SK-N-SH (cell line): ENCODE measurements around the gene RIC3. TPM values are rescaled to one million over a fixed set of nuclear protein-coding genes. Genes with fewer than 3 reads are reported as not detected.

Experiments used
- CTCF ChIA-PET: fragments of 300-600, 350-600 bp; formaldehyde crosslinking; extraction: SDS; loops from one replicate; lab custom pipeline; 2021; lab: Yijun Ruan, JAX
- POLR2A ChIA-PET: fragments of 350-600 bp; sonication (Branson Sonifier 250); formaldehyde crosslinking; extraction: SDS; loops from one replicate; lab custom pipeline; 2020; ENCODE audit warnings: antibody characterized with exemption, inconsistent platforms; lab: Yijun Ruan, JAX
- DNase-seq: peaks from one replicate; pipeline ENCODE4 v3.0.0; 2012
- H2AFZ ChIP-seq: fragments of 200-600 bp; sonication (generic); 2 replicates; pipeline ENCODE4 v1.8.1; 2016; ENCODE audit warnings: antibody characterized with exemption, mild to moderate bottlenecking, low read depth
- H3F3A ChIP-seq: fragments of 200-600 bp; sonication (generic); replicated peaks from 2 replicates; pipeline ENCODE3; 2016; ENCODE audit warnings: antibody characterized with exemption, mild to moderate bottlenecking; ENCODE audit not compliant: insufficient read depth
- H3K27ac ChIP-seq, 2 experiments: fragments of 200-500 bp in 1 of 2; fragments of 200-600 bp in 1 of 2; sonication (Bioruptor generic) in 1 of 2; sonication (generic), shearing (Covaris generic) in 1 of 2; 2 replicates each; pipeline versions ENCODE4 v1.5.1 to v1.6.1; 2014 to 2016; ENCODE audit warnings: low read depth in 2 of 2, inconsistent platforms in 1 of 2, low read length in 1 of 2, mild to moderate bottlenecking in 1 of 2, mixed read lengths in 1 of 2
- H3K27me3 ChIP-seq: fragments of 200-600 bp; sonication (generic), shearing (Covaris generic); 2 replicates; pipeline ENCODE4 v1.6.1; 2016; ENCODE audit warnings: mixed run types; ENCODE audit not compliant: insufficient read depth
- H3K36me3 ChIP-seq, 2 experiments: fragments of 200-500 bp in 1 of 2; fragments of 200-600 bp in 1 of 2; sonication (Bioruptor generic) in 1 of 2; sonication (generic) in 1 of 2; replicated peaks in 1 of 2; 2 replicates each; pipeline versions ENCODE3 to v1.5.1; 2014 to 2016; ENCODE audit warnings: low read length in 1 of 2, mild to moderate bottlenecking in 1 of 2; ENCODE audit not compliant: insufficient read depth in 2 of 2, control insufficient read depth in 1 of 2
- H3K4me1 ChIP-seq, 2 experiments: fragments of 200-500 bp in 1 of 2; fragments of 200-600 bp in 1 of 2; sonication (Bioruptor generic) in 1 of 2; sonication (generic), shearing (Covaris generic) in 1 of 2; 2 replicates each; pipeline versions ENCODE4 v1.5.1 to v1.6.1; 2014 to 2016; ENCODE audit warnings: low read depth in 1 of 2, low read length in 1 of 2, mixed run types in 1 of 2; ENCODE audit not compliant: insufficient read depth in 2 of 2, control insufficient read depth in 1 of 2
- H3K4me2 ChIP-seq: fragments of 200-600 bp; sonication (generic), shearing (Covaris generic); 2 replicates; pipeline ENCODE4 v1.6.1; 2017; ENCODE audit warnings: mixed run types
- H3K4me3 ChIP-seq, 2 experiments: fragments of 200-500 bp in 1 of 2; fragments of 200-600 bp in 1 of 2; sonication (Bioruptor generic) in 1 of 2; sonication (generic), shearing (Covaris generic) in 1 of 2; 2 replicates each; pipeline versions ENCODE4 v1.5.1 to v1.8.1; 2014 to 2016; ENCODE audit warnings: low read depth in 2 of 2, inconsistent platforms in 1 of 2, low read length in 1 of 2, mild to moderate bottlenecking in 1 of 2, mixed read lengths in 1 of 2, moderate library complexity in 1 of 2
- H3K79me2 ChIP-seq: fragments of 200-600 bp; sonication (generic); 2 replicates; pipeline ENCODE4 v1.8.1; 2017; ENCODE audit warnings: mild to moderate bottlenecking; ENCODE audit not compliant: insufficient read depth
- H3K9ac ChIP-seq: fragments of 200-600 bp; sonication (generic); 2 replicates; pipeline ENCODE4 v1.6.1; 2017; ENCODE audit warnings: mixed run types
- H3K9me2 ChIP-seq: fragments of 200-600 bp; sonication (generic); 2 replicates; pipeline ENCODE4 v1.6.1; 2017; ENCODE audit warnings: mixed run types
- H3K9me3 ChIP-seq: fragments of 200-600 bp; sonication (generic); 2 replicates; pipeline ENCODE4 v1.6.1; 2017; ENCODE audit warnings: mixed run types, mild to moderate bottlenecking, moderate library complexity
- H4K20me1 ChIP-seq: fragments of 200-600 bp; sonication (generic); 2 replicates; pipeline ENCODE4 v1.6.1; 2017; ENCODE audit warnings: mild to moderate bottlenecking, mixed run types; ENCODE audit not compliant: insufficient read depth
- CHD2 ChIP-seq: fragments of 150-350 bp; IDR thresholded peaks from 2 replicates; pipeline ENCODE4 v1.6.1; 2018; ENCODE audit warnings: low read length; ENCODE audit not compliant: partially characterized antibody
- ELF1 ChIP-seq: IDR thresholded peaks from 2 replicates; pipeline ENCODE4 v1.4.0; 2012
- EP300 ChIP-seq, 2 experiments: IDR thresholded peaks; 2 replicates each; pipeline versions ENCODE4 v1.4.0 to v1.6.1; 2012; ENCODE audit warnings: borderline replicate concordance in 1 of 2, low read depth in 1 of 2, low read length in 1 of 2
- FOSL2 ChIP-seq: IDR thresholded peaks from 2 replicates; pipeline ENCODE4 v1.4.0; 2012; ENCODE audit warnings: low read depth, mild to moderate bottlenecking, moderate library complexity, borderline replicate concordance
- FOXJ3 ChIP-seq: sonication (generic); formaldehyde crosslinking; IDR thresholded peaks from 2 replicates; pipeline ENCODE4 v1.5.1; 2020; ENCODE audit warnings: mild to moderate bottlenecking, missing genetic modification reagents
- FOXM1 ChIP-seq: IDR thresholded peaks from 2 replicates; pipeline ENCODE4 v1.4.0; 2012; ENCODE audit warnings: low read depth, mild to moderate bottlenecking
- GABPA ChIP-seq: IDR thresholded peaks from 2 replicates; pipeline ENCODE4 v1.4.0; 2012; ENCODE audit warnings: low read depth, mild to moderate bottlenecking
- GATA2 ChIP-seq: sonication (generic); formaldehyde crosslinking; IDR thresholded peaks from 2 replicates; pipeline ENCODE4 v1.5.0; 2020; ENCODE audit warnings: mild to moderate bottlenecking, missing genetic modification reagents
- IRF3 ChIP-seq: fragments of 150-350 bp; IDR thresholded peaks from 2 replicates; pipeline ENCODE4 v1.6.1; 2016; ENCODE audit warnings: mild to moderate bottlenecking, low read depth, low read length
- JUND ChIP-seq: IDR thresholded peaks from 2 replicates; pipeline ENCODE4 v1.4.0; 2012
- MXI1 ChIP-seq: IDR thresholded peaks from 2 replicates; pipeline ENCODE4 v1.6.1; 2012; ENCODE audit warnings: mild to moderate bottlenecking, low read depth, low read length, improper control_type of control experiment
- NRF1 ChIP-seq: IDR thresholded peaks from 2 replicates; pipeline ENCODE4 v1.6.1; 2012; ENCODE audit warnings: low read depth, mild to moderate bottlenecking, low read length
- POLR2AphosphoS5 ChIP-seq: IDR thresholded peaks from 2 replicates; pipeline ENCODE4 v1.6.1; 2012; ENCODE audit warnings: low read depth, low read length
- RFX5 ChIP-seq: IDR thresholded peaks from 2 replicates; pipeline ENCODE4 v1.6.1; 2012; ENCODE audit warnings: mild to moderate bottlenecking, improper control_type of control experiment, low read length
- RXRA ChIP-seq: IDR thresholded peaks from 2 replicates; pipeline ENCODE4 v1.4.0; 2012; ENCODE audit warnings: low read depth, mild to moderate bottlenecking, borderline replicate concordance
- SIN3A ChIP-seq: IDR thresholded peaks from 2 replicates; pipeline ENCODE4 v1.6.1; 2012; ENCODE audit warnings: low read depth, mild to moderate bottlenecking, low read length, moderate library complexity, borderline replicate concordance
- TAF1 ChIP-seq: IDR thresholded peaks from 2 replicates; pipeline ENCODE4 v1.6.1; 2012; ENCODE audit warnings: low read depth, mild to moderate bottlenecking, low read length, moderate library complexity, borderline replicate concordance
- USF2 ChIP-seq: fragments of 150-350 bp; IDR thresholded peaks from 2 replicates; pipeline ENCODE4 v1.6.1; 2017; ENCODE audit warnings: antibody characterized with exemption, low read length, low read depth, borderline replicate concordance
- YY1 ChIP-seq: IDR thresholded peaks from 2 replicates; pipeline ENCODE4 v1.4.0; 2012; ENCODE audit warnings: low read depth, mild to moderate bottlenecking
- whole genome bisulfite sequencing: methylation state at CpG from one replicate; pipeline ENCODE4 v1.1.6; 2017; ENCODE audit warnings: low lambda C conversion rate; 5-methylcytosine and 5-hydroxymethylcytosine counted together
- polyA plus RNA-seq, 3 experiments: library from polyadenylated mRNA; depleted of rRNA; stranded (reverse); fragments of >200 nt; gene quantifications; 2 replicates each; pipeline ENCODE4 v1.2.3, GENCODE V29; 2012

Gene RIC3
- polyA plus RNA-seq, 1 of the 3 experiments (the other 2 are of a cell fraction), result 0.54 TPM

GRCh38 chr11:8205566-8205965, 36.7 kb upstream of the RIC3 start:
- no peaks in the 10 kb centered on the region for H3K9me3 ChIP-seq
- H3K9ac ChIP-seq, result no peak overlapping the region
- no peaks in the 10 kb centered on the region for H3F3A ChIP-seq
- WGBS, result 86% methylated on average over 6 of the region's 8 CpGs
- no peaks in the 10 kb centered on the region for H3K9me2 ChIP-seq
- CTCF ChIA-PET, result interaction anchor here (1.1 to 7.1 kb wide), 7 partner anchors 9 to 149 kb away, joined by 3 to 33 read pairs (median 10); partner anchors contain the start of gene LMO1
- POLR2A ChIA-PET, result interaction anchor here (1.1 to 3.3 kb wide), 2 partner anchors 12 to 58 kb away, joined by 3 to 16 read pairs; partner anchors contain the start of gene LMO1
- peaks cover 0 to 27% of the 10 kb centered on the region in 2 experiments; a peak in 2 of 4 replicates for H3K4me1 ChIP-seq
- DNase-seq, result no peak
- H3K79me2 ChIP-seq, result no peaks in the 10 kb centered on the region
- peak overlapping the region in 1 of 2 experiments; percentile 93; a peak in 1 of 4 replicates for H3K27ac ChIP-seq
- no peak for TF ChIP-seq ELF1
- TF ChIP-seq EP300 (IDR thresholded peaks at IDR 0.05; ENCODE audit: borderline replicate concordance in 1 of 2, low read depth in 1 of 2, low read length in 1 of 2), result no peak
- no peak for TF ChIP-seq USF2
- no peak for TF ChIP-seq GATA2 (CRISPR knock-in tag)
- TF ChIP-seq FOSL2, result no peak
- TF ChIP-seq RXRA, result no peak
- H4K20me1 ChIP-seq, result no peaks in the 10 kb centered on the region
- H3K4me2 ChIP-seq, result no peak overlapping the region
- H3K27me3 ChIP-seq, result no peaks in the 10 kb centered on the region; the same call in 1 of the 2 replicates
- H2AFZ ChIP-seq, result no peak overlapping the region
- no peaks in the 10 kb centered on the region for H3K36me3 ChIP-seq
- no peak overlapping the region; a peak in 1 of 4 replicates for H3K4me3 ChIP-seq

DNA sequence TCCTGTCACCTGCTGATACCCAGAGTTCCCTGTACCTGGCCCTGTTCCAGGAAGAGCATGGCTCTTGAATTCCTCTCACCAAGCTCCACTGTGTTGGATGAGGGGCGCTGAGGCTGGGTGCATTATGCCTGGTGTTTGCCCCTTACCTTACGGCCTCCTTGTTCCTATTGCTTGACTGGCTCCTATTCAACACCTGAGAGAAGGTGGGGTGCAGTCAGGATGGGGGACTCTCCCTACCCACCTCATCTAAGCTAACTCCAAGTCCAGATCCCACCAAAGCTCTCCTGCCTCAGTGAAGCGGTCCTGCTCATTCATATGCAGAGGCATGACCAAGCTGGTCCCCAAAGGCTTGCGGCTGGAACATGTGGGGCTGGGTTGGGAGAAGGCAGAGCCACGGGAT, 35.8 kb upstream of the RIC3 start:
- no peak for DNase-seq
- POLR2A ChIA-PET, result interaction anchor here (1.1 to 3.3 kb wide), 2 partner anchors 11 to 59 kb away, joined by 3 to 16 read pairs; partner anchors contain the start of gene LMO1
- WGBS, result 36% methylated on average over 5 of the region's 5 CpGs

DNA sequence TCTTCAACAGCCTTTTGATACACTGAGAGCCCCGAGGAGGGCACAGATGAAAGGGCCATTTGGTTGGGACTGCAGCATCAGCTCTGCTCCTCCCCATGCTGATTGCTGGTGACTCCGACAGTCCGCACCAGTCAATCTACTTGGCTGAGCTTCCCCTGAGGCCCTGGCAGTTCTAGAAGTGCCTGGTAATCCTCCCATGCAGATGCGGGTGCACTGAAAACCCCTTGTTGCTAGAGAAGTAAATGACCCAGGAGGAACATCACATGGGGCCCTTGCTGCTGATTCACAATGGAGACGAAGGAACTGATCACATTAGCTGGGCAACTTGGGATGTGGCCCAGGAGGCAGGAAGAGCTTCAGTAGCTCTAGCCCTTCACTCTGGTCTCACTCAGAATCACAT, 35.2 kb upstream of the RIC3 start:
- no peaks in the 10 kb centered on the region for H3K79me2 ChIP-seq
- no peaks in the 10 kb centered on the region for H4K20me1 ChIP-seq
- ChIA-PET CTCF (interaction anchor here (0.7 to 4.2 kb wide), 11 partner anchors 9 to 309 kb away, joined by 3 to 46 read pairs (median 4); partner anchors contain the start of gene LMO1), POLR2A (no interaction called here)
- no peak overlapping the region for H2AFZ ChIP-seq
- no peak overlapping the region for H3K9ac ChIP-seq
- H3K27ac ChIP-seq, result no peak overlapping the region
- 53% methylated on average over 4 of the region's 5 CpGs for WGBS
- H3K36me3 ChIP-seq, result no peaks in the 10 kb centered on the region
- H3K4me2 ChIP-seq, result no peak overlapping the region
- no peak for DNase-seq
- peaks cover 0 to 27% of the 10 kb centered on the region in 2 experiments; a peak in 2 of 4 replicates for H3K4me1 ChIP-seq
- no peaks in the 10 kb centered on the region for H3K9me3 ChIP-seq
- H3K9me2 ChIP-seq, result no peaks in the 10 kb centered on the region
- H3K27me3 ChIP-seq, result no peaks in the 10 kb centered on the region; the same call in 1 of the 2 replicates
- H3K4me3 ChIP-seq, result no peak overlapping the region
- no peaks in the 10 kb centered on the region for H3F3A ChIP-seq
- no peak for TF ChIP-seq IRF3
- TF ChIP-seq FOXJ3 (CRISPR knock-in tag), result no peak
- no peak for TF ChIP-seq TAF1
- TF ChIP-seq RXRA, result no peak
- no peak for TF ChIP-seq USF2
- TF ChIP-seq GABPA, result no peak
- no peak for TF ChIP-seq NRF1
- no peak for TF ChIP-seq SIN3A
- no peak for TF ChIP-seq RFX5
- no peak for TF ChIP-seq GATA2 (CRISPR knock-in tag)
- no peak for TF ChIP-seq ELF1
- no peak for TF ChIP-seq MXI1
- no peak for TF ChIP-seq POLR2AphosphoS5
- no peak for TF ChIP-seq FOXM1

More for the DNA sequence above, 35.8 kb upstream of the RIC3 start:
- CTCF ChIA-PET, result interaction anchor here (0.7 to 4.2 kb wide), 9 partner anchors 9 to 308 kb away, joined by 3 to 46 read pairs (median 4); partner anchors contain the start of gene LMO1
- no peaks in the 10 kb centered on the region; the same call in 1 of the 2 replicates for H3K27me3 ChIP-seq
- H3K9me3 ChIP-seq, result no peaks in the 10 kb centered on the region
- no peaks in the 10 kb centered on the region for H3K79me2 ChIP-seq
- TF ChIP-seq JUND, result no peak
- TF ChIP-seq CHD2, result no peak
- no peak for TF ChIP-seq RXRA
- TF ChIP-seq NRF1, result no peak
- TF ChIP-seq POLR2AphosphoS5, result no peak
- TF ChIP-seq YY1, result no peak
- no peak for TF ChIP-seq GATA2 (CRISPR knock-in tag)
- TF ChIP-seq FOXJ3 (CRISPR knock-in tag), result no peak
- TF ChIP-seq EP300 (IDR thresholded peaks at IDR 0.05; ENCODE audit: borderline replicate concordance in 1 of 2, low read depth in 1 of 2, low read length in 1 of 2), result no peak
- TF ChIP-seq, all 33 proteins: peak for 0
- H3K9ac ChIP-seq, result no peak overlapping the region
- no peaks in the 10 kb centered on the region for H4K20me1 ChIP-seq
- H3K36me3 ChIP-seq, result no peaks in the 10 kb centered on the region
- H3K4me1 ChIP-seq, result peaks cover 0 to 27% of the 10 kb centered on the region in 2 experiments; a peak in 2 of 4 replicates
- H3K4me2 ChIP-seq, result no peak overlapping the region
- H3K27ac ChIP-seq, result no peak overlapping the region
- no peaks in the 10 kb centered on the region for H3F3A ChIP-seq
- H3K4me3 ChIP-seq, result no peak overlapping the region
- H3K9me2 ChIP-seq, result no peaks in the 10 kb centered on the region
- H2AFZ ChIP-seq, result no peak overlapping the region
